K562 (cell line): ENCODE data around the gene ID2. TPM values are rescaled to one million over a fixed set of nuclear protein-coding genes. Genes with fewer than 3 reads are reported as not detected.

Experiments
- EWSR1 ChIP-seq: fragments of 450-650 bp; IDR thresholded peaks from 2 replicates; pipeline ENCODE4 v1.6.1; 2018; ENCODE audit warnings: borderline replicate concordance, mild to moderate bottlenecking, low read depth, moderate library complexity; ENCODE audit not compliant: partially characterized antibody
- FOS ChIP-seq: IDR thresholded peaks from 3 replicates; pipeline ENCODE4 v1.6.1; 2011; ENCODE audit not compliant: insufficient read length; ENCODE audit errors: extremely low read depth
- NFIX ChIP-seq: fragments of 250-450 bp; sonication (Bioruptor Pico); IDR thresholded peaks from 2 replicates; pipeline ENCODE4 v1.4.0; 2020; ENCODE audit warnings: low read depth, mild to moderate bottlenecking, moderate library complexity
- PCBP2 ChIP-seq: fragments of 200-400 bp; formaldehyde crosslinking; IDR thresholded peaks from 2 replicates; pipeline ENCODE4 v1.6.1; 2018; ENCODE audit warnings: low read length, low read depth, mild to moderate bottlenecking, moderate library complexity; ENCODE audit not compliant: poor library complexity, severe bottlenecking
- SNIP1 ChIP-seq: fragments of 450-650 bp; IDR thresholded peaks from 2 replicates; pipeline ENCODE4 v1.7.1; 2017; ENCODE audit warnings: low read depth, mild to moderate bottlenecking
- SREBF2 ChIP-seq: sonication (generic); formaldehyde crosslinking; IDR thresholded peaks from 2 replicates; pipeline ENCODE4 v1.4.0; 2020; ENCODE audit warnings: mild to moderate bottlenecking, missing genetic modification reagents
- TOE1 ChIP-seq, 2 experiments: fragments of 450-650 bp in 1 of 2; sonication (generic) in 1 of 2; formaldehyde crosslinking in 1 of 2; IDR thresholded peaks; 2 replicates each; pipeline versions ENCODE4 v1.7.1 to v1.8.0; 2016 to 2022; ENCODE audit warnings: borderline replicate concordance in 2 of 2, mild to moderate bottlenecking in 2 of 2, antibody characterized with exemption in 1 of 2, inconsistent platforms in 1 of 2, low read depth in 1 of 2, missing genetic modification reagents in 1 of 2, moderate library complexity in 1 of 2
- ZFP36 ChIP-seq: fragments of 150-350 bp; IDR thresholded peaks from 2 replicates; pipeline ENCODE4 v1.6.1; 2018; ENCODE audit warnings: low read length, low read depth; ENCODE audit not compliant: partially characterized antibody
- ZNF24 ChIP-seq: fragments of 450-650 bp; IDR thresholded peaks from 2 replicates; pipeline ENCODE4 v1.6.1; 2016
- ZNF384 ChIP-seq: IDR thresholded peaks from 2 replicates; pipeline ENCODE4 v1.6.1; 2012; ENCODE audit warnings: low read depth, low read length, improper control_type of control experiment
- ZNF507 ChIP-seq: conservative IDR thresholded peaks from 2 replicates; pipeline ENCODE4 v1.6.1; 2017; ENCODE audit warnings: missing genetic modification characterization, missing compliant biosample characterization
- ZNF57 ChIP-seq: fragments of 450-650 bp; formaldehyde crosslinking; IDR thresholded peaks from 2 replicates; pipeline ENCODE4 v1.4.0; 2020; ENCODE audit warnings: mild to moderate bottlenecking, moderate library complexity
- ZNF780A ChIP-seq: fragments of 250-450 bp; sonication (Bioruptor Pico); IDR thresholded peaks from 2 replicates; pipeline ENCODE4 v1.5.0; 2021; ENCODE audit warnings: mild to moderate bottlenecking
- polyA plus RNA-seq, 8 experiments: library from polyadenylated mRNA; depleted of rRNA in 4 of 8; stranded (reverse) in 5 of 8; unstranded in 3 of 8; fragments of >200 nt; fragmentation: Nextera tagmentation in 2 of 8; fragmentation: Illumina TruSeq in 1 of 8; extraction: Ambion mirVana in 2 of 8; extraction: Trizol in 1 of 8; gene quantifications; 2 replicates each; pipeline versions ENCODE4 v1.2.1 to v1.2.3, GENCODE V29; 2011 to 2014; ENCODE audit warnings: inconsistent platforms in 1 of 8, missing spikeins in 1 of 8
- total RNA-seq, 7 experiments: library from RNA; depleted of rRNA in 6 of 7; stranded (reverse); fragments of >200 nt in 6 of 7; fragmentation: Illumina TruSeq in 2 of 7; extraction: Trizol in 2 of 7; gene quantifications; 2 replicates each; pipeline versions ENCODE4 v1.2.1 to v1.2.3, GENCODE V29; 2011 to 2021; ENCODE audit warnings: low replicate concordance in 1 of 7
- TF ChIP-seq, protein P1 (sequence below): fragments of 450-650 bp; IDR thresholded peaks from 2 replicates; pipeline ENCODE4 v1.6.1; 2016; ENCODE audit warnings: mild to moderate bottlenecking, moderate library complexity

ID2 gene
- total and polyA plus RNA-seq, 9 of the 15 experiments (the other 6 are each of a cell fraction or from before 2014, with no cell fraction given) = 8.0 to 35.7 (median 16.6) TPM

DNA sequence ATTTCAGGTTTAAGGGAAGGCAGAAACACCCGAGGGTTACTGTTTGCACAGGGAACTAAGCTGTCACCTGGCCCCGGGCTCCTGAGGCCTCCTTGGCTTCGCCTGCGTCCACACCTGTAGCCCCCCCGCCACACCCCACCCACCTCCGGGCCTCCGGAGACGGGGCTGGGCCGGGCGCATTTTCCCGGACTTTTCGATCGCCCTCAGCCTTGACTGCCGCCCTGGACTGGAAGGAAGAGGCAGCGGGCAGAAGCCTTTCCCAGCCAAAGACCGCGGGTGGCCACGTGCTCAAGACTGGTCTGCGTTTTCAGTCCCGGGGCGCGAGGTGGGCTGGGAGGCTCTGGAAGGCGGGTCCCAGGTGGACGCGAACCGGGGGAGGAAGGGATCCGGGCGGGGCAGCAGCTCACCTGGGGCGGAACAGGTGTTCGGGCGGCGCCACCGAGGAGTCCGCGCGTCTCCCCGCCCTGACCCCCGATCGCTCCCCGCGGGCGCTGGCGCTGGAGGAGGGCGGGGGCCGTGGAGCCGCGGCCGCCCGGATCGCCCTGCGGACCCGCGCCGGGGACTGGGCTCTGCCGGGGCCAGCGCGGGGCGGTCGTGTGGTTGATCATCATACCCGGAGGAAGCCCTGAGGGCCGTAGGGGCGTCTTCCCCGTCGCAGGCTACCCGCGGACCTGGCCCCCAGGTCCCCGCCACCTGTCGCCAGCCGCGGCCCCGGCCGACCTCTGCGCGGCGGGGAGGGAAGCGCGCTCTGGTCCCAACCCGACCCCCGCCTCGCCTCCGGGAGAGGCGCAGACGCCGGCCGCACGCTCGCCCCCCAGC is 3.2 kb downstream of the ID2 start (continued):
- TF ChIP-seq NFIX (CRISPR knock-in tag) (no peak), ZNF780A (CRISPR knock-in tag) (no peak), ZFP36 (no peak), EWSR1 (no peak), TOE1 (IDR thresholded peaks at IDR 0.05; ENCODE audit: borderline replicate concordance) (no peak), TOE1 (CRISPR knock-in tag; IDR thresholded peaks at IDR 0.05; ENCODE audit: borderline replicate concordance, low read depth) (no peak), ZNF507 (tag) (no peak), SNIP1 (no peak), SREBF2 (CRISPR knock-in tag) (no peak), ZNF24 (no peak), PCBP2 (no peak), ZNF384 (no peak), FOS (no peak), ZNF57 (CRISPR knock-in tag) (no peak)
- TF ChIP-seq, protein P1, sequence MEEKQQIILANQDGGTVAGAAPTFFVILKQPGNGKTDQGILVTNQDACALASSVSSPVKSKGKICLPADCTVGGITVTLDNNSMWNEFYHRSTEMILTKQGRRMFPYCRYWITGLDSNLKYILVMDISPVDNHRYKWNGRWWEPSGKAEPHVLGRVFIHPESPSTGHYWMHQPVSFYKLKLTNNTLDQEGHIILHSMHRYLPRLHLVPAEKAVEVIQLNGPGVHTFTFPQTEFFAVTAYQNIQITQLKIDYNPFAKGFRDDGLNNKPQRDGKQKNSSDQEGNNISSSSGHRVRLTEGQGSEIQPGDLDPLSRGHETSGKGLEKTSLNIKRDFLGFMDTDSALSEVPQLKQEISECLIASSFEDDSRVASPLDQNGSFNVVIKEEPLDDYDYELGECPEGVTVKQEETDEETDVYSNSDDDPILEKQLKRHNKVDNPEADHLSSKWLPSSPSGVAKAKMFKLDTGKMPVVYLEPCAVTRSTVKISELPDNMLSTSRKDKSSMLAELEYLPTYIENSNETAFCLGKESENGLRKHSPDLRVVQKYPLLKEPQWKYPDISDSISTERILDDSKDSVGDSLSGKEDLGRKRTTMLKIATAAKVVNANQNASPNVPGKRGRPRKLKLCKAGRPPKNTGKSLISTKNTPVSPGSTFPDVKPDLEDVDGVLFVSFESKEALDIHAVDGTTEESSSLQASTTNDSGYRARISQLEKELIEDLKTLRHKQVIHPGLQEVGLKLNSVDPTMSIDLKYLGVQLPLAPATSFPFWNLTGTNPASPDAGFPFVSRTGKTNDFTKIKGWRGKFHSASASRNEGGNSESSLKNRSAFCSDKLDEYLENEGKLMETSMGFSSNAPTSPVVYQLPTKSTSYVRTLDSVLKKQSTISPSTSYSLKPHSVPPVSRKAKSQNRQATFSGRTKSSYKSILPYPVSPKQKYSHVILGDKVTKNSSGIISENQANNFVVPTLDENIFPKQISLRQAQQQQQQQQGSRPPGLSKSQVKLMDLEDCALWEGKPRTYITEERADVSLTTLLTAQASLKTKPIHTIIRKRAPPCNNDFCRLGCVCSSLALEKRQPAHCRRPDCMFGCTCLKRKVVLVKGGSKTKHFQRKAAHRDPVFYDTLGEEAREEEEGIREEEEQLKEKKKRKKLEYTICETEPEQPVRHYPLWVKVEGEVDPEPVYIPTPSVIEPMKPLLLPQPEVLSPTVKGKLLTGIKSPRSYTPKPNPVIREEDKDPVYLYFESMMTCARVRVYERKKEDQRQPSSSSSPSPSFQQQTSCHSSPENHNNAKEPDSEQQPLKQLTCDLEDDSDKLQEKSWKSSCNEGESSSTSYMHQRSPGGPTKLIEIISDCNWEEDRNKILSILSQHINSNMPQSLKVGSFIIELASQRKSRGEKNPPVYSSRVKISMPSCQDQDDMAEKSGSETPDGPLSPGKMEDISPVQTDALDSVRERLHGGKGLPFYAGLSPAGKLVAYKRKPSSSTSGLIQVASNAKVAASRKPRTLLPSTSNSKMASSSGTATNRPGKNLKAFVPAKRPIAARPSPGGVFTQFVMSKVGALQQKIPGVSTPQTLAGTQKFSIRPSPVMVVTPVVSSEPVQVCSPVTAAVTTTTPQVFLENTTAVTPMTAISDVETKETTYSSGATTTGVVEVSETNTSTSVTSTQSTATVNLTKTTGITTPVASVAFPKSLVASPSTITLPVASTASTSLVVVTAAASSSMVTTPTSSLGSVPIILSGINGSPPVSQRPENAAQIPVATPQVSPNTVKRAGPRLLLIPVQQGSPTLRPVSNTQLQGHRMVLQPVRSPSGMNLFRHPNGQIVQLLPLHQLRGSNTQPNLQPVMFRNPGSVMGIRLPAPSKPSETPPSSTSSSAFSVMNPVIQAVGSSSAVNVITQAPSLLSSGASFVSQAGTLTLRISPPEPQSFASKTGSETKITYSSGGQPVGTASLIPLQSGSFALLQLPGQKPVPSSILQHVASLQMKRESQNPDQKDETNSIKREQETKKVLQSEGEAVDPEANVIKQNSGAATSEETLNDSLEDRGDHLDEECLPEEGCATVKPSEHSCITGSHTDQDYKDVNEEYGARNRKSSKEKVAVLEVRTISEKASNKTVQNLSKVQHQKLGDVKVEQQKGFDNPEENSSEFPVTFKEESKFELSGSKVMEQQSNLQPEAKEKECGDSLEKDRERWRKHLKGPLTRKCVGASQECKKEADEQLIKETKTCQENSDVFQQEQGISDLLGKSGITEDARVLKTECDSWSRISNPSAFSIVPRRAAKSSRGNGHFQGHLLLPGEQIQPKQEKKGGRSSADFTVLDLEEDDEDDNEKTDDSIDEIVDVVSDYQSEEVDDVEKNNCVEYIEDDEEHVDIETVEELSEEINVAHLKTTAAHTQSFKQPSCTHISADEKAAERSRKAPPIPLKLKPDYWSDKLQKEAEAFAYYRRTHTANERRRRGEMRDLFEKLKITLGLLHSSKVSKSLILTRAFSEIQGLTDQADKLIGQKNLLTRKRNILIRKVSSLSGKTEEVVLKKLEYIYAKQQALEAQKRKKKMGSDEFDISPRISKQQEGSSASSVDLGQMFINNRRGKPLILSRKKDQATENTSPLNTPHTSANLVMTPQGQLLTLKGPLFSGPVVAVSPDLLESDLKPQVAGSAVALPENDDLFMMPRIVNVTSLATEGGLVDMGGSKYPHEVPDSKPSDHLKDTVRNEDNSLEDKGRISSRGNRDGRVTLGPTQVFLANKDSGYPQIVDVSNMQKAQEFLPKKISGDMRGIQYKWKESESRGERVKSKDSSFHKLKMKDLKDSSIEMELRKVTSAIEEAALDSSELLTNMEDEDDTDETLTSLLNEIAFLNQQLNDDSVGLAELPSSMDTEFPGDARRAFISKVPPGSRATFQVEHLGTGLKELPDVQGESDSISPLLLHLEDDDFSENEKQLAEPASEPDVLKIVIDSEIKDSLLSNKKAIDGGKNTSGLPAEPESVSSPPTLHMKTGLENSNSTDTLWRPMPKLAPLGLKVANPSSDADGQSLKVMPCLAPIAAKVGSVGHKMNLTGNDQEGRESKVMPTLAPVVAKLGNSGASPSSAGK = peak; percentile 95
